ENCODE results near the gene RGL3. TPM values are rescaled to one million over a fixed set of nuclear protein-coding genes. Genes with fewer than 3 reads are reported as not detected.

RGL3 gene
- total RNA-seq, 2 donors from 2014 or later: 13.8 to 32.7 TPM

DNA sequence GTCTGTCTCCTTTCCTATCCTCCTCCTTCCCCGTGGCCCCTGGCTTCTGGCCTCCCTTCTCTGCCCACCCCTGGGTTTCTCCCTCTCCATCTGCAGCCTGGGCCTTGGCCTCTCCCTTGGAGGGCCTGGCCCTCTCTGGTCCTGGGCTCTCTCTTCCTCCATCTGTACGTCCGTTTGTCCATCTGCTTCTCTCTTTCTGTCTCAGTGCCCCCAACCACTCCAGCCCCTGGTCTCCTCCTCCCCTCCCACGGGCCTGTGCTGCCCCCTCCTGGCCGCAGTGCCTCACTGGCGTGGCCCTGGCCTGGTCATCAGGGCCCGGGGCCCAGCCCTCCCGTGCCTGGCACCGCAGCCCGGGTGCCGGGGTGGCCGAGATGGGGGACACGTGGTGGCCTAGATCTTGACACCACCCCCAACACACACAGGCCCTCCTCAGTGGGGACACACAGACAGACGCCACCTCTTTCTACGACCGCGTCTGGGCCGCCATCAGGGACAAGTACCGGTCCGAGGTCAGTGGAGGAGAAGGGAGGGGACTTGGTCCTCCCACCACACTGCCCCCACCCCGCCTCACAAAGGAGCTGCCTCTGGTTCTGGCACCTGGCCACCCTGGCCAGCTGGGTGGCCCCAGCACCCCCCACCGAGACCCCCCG, 27.7 kb upstream of the RGL3 start:
- Histone ChIP-seq H3K4me3 (no peak overlapping the region), H3K4me1 (no peaks in the 10 kb centered on the region), H3K9ac (ENCODE audit: low read depth in 2 of 2, low read length in 2 of 2) (peak overlapping the region in 1 of 2 donors; percentile 24), H3K27ac (no peak overlapping the region), H3K9me3 (no peaks in the 10 kb centered on the region), H3K36me3 (no peaks in the 10 kb centered on the region), H3K27me3 (no peaks in the 10 kb centered on the region)
- DNase-seq: peak; percentile 62
- TF ChIP-seq, protein P1, sequence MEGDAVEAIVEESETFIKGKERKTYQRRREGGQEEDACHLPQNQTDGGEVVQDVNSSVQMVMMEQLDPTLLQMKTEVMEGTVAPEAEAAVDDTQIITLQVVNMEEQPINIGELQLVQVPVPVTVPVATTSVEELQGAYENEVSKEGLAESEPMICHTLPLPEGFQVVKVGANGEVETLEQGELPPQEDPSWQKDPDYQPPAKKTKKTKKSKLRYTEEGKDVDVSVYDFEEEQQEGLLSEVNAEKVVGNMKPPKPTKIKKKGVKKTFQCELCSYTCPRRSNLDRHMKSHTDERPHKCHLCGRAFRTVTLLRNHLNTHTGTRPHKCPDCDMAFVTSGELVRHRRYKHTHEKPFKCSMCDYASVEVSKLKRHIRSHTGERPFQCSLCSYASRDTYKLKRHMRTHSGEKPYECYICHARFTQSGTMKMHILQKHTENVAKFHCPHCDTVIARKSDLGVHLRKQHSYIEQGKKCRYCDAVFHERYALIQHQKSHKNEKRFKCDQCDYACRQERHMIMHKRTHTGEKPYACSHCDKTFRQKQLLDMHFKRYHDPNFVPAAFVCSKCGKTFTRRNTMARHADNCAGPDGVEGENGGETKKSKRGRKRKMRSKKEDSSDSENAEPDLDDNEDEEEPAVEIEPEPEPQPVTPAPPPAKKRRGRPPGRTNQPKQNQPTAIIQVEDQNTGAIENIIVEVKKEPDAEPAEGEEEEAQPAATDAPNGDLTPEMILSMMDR (IDR thresholded peaks at IDR 0.05): peak; percentile 46
- intact Hi-C loops (cut with DNase I): loop anchor here (5.0 kb wide), 2 partner anchors 64 to 154 kb away; partner anchors contain the start of gene EPOR

DNA sequence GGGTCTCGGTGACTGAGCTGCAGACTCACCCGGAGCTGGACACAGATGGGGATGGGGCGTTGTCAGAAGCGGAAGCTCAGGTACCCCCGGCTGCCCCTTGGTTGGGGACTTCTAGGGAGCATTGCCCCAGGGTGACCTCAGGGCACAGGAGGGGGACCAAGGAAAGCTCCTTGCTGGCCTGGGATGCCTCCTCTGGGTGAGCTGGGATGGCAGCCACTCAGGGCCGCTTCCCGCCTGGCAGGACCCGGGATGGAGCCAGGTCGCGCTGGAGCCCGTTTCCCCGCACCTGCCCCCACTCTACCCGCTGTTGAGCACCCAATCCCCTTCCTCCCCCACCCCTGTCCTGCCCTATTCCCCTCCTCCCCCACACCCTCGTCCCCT, 27.1 kb upstream of the RGL3 start:
- peak overlapping the region in 1 of 2 donors; percentile 24 for H3K9ac ChIP-seq (ENCODE audit: low read depth in 2 of 2, low read length in 2 of 2)
- H3K4me3 ChIP-seq: no peak overlapping the region
- H3K4me1 ChIP-seq: no peaks in the 10 kb centered on the region
- DNase-seq: no peak
- TF ChIP-seq, protein P1 (IDR thresholded peaks at IDR 0.05): no peak
- H3K27me3 ChIP-seq: no peaks in the 10 kb centered on the region
- intact Hi-C loops (cut with DNase I): loop anchor here (5.0 kb wide), 2 partner anchors 64 to 154 kb away; partner anchors contain the start of gene EPOR
- H3K9me3 ChIP-seq: no peaks in the 10 kb centered on the region
- no peaks in the 10 kb centered on the region for H3K36me3 ChIP-seq
- no peak overlapping the region for H3K27ac ChIP-seq

- Histone ChIP-seq H3K27me3 (no peaks in the 10 kb centered on the region), H3K9ac (ENCODE audit: low read depth in 2 of 2, low read length in 2 of 2) (no peak overlapping the region), H3K36me3 (no peaks in the 10 kb centered on the region), H3K4me1 (no peaks in the 10 kb centered on the region), H3K27ac (no peak overlapping the region), H3K4me3 (no peak overlapping the region), H3K9me3 (no peaks in the 10 kb centered on the region)
- TF ChIP-seq, protein P1 (IDR thresholded peaks at IDR 0.05): no peak
- intact Hi-C loops (cut with DNase I): loop anchor here (5.0 kb wide), 2 partner anchors 63 to 153 kb away; partner anchors contain the start of gene EPOR
- no peak for DNase-seq
Measured at GRCh38 chr19:11445141-11445540, 26.0 kb upstream of the RGL3 start.

DNA sequence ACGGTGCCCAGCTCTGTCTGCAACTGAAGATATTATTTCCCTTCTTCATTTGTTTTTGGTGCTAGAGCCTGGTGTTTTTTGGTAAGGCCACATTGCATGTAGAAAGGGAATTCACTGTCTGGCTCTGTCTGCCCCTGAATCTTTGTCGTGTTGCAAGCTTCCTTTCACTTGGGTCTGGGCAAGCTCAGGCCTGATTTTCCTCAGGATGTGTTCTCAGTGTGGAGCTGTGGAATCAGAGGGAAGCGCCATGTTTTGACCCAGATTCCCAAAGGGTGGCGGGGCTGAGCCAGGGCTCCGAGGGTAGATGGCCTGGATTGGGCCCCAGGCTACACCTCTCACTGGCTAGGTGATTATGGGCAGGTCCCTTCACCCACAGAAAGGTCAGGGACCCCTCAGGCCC, 24.9 kb upstream of the RGL3 start:
- intact Hi-C loops (cut with DNase I): no loop called here
- Histone ChIP-seq H3K4me1 (no peaks in the 10 kb centered on the region), H3K27me3 (no peaks in the 10 kb centered on the region), H3K9ac (ENCODE audit: low read depth in 2 of 2, low read length in 2 of 2) (no peak overlapping the region), H3K36me3 (no peaks in the 10 kb centered on the region), H3K27ac (no peak overlapping the region), H3K9me3 (no peaks in the 10 kb centered on the region), H3K4me3 (no peak overlapping the region)
- TF ChIP-seq, protein P1 (IDR thresholded peaks at IDR 0.05): no peak
- no peak for DNase-seq

GRCh38 chr19:11437955-11438354, 18.8 kb upstream of the RGL3 start:
- peaks cover 6% of the 10 kb centered on the region for H3K4me1 ChIP-seq
- TF ChIP-seq, protein P1 (IDR thresholded peaks at IDR 0.05): no peak
- H3K36me3 ChIP-seq: no peaks in the 10 kb centered on the region
- H3K9me3 ChIP-seq: no peaks in the 10 kb centered on the region
- intact Hi-C loops (cut with DNase I): no loop called here
- H3K4me3 ChIP-seq: no peak overlapping the region
- H3K9ac ChIP-seq (ENCODE audit: low read depth in 2 of 2, low read length in 2 of 2): no peak overlapping the region
- DNase-seq: no peak
- H3K27ac ChIP-seq: no peak overlapping the region
- no peaks in the 10 kb centered on the region for H3K27me3 ChIP-seq
